Fibroblast of mammary gland (primary cell): ENCODE data around the gene BOD1.

Source experiments
- DNase-seq: peaks from one replicate; pipeline ENCODE4 v3.0.0-alpha.2; 2010; ENCODE audit warnings: low read depth
- H3K4me3 ChIP-seq: 2 replicates; pipeline ENCODE4 v1.5.1; 2011; ENCODE audit warnings: low read depth, mild to moderate bottlenecking, low read length, moderate library complexity; ENCODE audit not compliant: control insufficient read depth
- CTCF ChIP-seq: conservative IDR thresholded peaks from 2 replicates; pipeline ENCODE4 v1.5.1; 2011; ENCODE audit warnings: low read depth, low read length, inconsistent platforms; ENCODE audit not compliant: control insufficient read depth, insufficient read depth

Gene BOD1

GRCh38 chr5:173578947-173579615 lies 37.4 kb downstream of the BOD1 start:
- DNase-seq = no peak
- H3K4me3 ChIP-seq = no peak overlapping the region
- no peak for TF ChIP-seq CTCF

GRCh38 chr5:173577817-173578216 lies 38.6 kb downstream of the BOD1 start:
- DNase-seq = no peak
- no peak overlapping the region for H3K4me3 ChIP-seq
- no peak for TF ChIP-seq CTCF

- no peak for DNase-seq
- no peak overlapping the region for H3K4me3 ChIP-seq
- no peak for TF ChIP-seq CTCF
These were observed 39.3 kb downstream of the BOD1 start for GRCh38 chr5:173577166-173577565.

GRCh38 chr5:173575985-173576384 lies 40.5 kb downstream of the BOD1 start:
- no peak overlapping the region for H3K4me3 ChIP-seq
- no peak for TF ChIP-seq CTCF

GRCh38 chr5:173574983-173575382 lies 41.5 kb downstream of the BOD1 start:
- H3K4me3 ChIP-seq = no peak overlapping the region
- no peak for DNase-seq
- no peak for TF ChIP-seq CTCF

More at GRCh38 chr5:173575985-173576384, 40.5 kb downstream of the BOD1 start:
- DNase-seq = no peak

GRCh38 chr5:173573126-173573960 lies 43.1 kb downstream of the BOD1 start:
- TF ChIP-seq CTCF = peak; percentile 76
- peak; percentile 47 for DNase-seq

More at GRCh38 chr5:173573126-173573960, 43.1 kb downstream of the BOD1 start:
- peak overlapping the region; percentile 29 for H3K4me3 ChIP-seq
